HG02884 (cell line): ENCODE measurements around the gene CREG2.

ENCODE experiments used
- ATAC-seq: cut with Tn5 transposase; IDR thresholded peaks from one replicate; pipeline ENCODE4 v1.9.1; 2021; ENCODE audit warnings: mild to moderate bottlenecking, moderate library complexity; ENCODE audit not compliant: unreplicated experiment

Gene CREG2, protein sequence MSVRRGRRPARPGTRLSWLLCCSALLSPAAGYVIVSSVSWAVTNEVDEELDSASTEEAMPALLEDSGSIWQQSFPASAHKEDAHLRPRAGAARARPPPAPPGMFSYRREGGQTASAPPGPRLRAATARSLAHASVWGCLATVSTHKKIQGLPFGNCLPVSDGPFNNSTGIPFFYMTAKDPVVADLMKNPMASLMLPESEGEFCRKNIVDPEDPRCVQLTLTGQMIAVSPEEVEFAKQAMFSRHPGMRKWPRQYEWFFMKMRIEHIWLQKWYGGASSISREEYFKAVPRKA

DNA sequence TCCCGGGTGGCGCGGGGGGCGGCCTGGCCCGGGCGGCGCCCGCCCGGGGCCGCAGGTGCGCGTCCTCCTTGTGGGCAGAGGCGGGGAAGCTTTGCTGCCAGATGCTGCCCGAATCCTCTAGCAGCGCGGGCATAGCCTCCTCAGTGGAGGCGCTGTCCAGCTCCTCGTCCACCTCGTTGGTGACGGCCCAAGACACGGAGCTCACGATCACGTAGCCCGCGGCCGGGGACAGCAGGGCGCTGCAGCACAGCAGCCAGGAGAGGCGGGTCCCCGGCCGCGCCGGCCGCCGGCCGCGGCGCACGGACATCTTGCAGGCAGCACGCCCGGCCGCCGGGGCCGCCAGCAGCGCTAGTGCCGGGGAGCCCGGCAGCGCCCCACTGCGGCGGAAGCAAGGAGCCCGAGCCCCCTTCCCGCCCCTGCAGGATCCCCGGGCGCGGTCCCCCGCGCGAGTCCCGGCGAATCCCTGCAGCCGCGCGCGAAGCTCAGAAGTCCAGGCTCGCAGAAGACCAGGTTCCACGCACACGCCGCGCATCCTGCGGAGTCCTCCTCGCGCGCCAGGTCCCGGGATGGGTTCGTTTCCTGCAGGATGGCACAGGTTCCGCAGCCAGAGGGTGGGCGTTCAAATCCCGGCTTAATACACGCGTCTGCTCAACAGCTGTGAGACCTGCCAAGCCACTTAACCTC lies at the start of gene CREG2:
Gene CREG2 (minus strand): TSS at position 353 of the 684 bp plus-strand sequence. CDS start 46 bp downstream, at position 307.
- ATAC-seq, result no peak

DNA sequence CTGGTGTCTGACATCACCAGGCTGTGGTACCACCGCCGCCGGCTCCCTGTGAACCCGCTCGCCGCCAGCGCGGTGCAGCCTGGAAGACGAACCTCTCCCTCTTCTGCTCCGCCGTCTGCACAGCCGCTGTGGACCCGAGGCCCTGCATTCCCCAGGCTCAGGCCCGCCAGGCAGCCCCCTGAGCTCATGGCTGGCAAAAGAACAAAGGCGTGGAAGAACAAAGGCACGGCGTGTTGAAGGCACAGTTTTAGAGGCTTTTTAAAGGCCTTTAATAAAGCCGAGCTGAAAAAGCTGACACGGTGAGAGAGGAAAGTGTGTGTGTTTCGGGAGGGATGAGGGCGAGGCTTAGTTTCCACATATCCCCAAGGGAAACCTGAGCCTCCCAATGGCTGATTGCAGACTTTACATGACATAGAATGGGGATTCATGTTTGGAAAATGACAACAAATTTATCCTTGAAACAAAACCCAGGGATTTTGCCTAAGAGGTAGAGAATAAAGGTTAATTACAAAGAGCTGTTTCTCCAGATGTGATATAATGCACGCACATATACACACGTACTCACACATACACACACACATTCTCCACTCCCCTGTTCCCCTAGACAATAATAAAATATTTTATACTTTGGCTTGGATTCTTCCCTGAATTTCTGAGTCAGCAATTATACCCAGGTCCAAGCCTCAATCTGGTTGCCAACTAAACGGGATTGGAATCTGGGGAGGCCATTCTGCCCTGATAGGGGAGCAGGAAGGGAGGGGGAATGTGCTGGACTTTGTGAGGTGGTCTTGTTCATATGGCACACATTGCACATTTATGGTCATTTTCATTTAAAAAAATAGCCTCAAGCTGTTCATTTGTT lies 47.9 kb upstream of the CREG2 start:
- ATAC-seq, result no peak

GRCh38 chr2:101433465-101433864 lies 46.2 kb upstream of the CREG2 start:
- no peak for ATAC-seq

GRCh38 chr2:101432411-101433181 lies 45.3 kb upstream of the CREG2 start:
- no peak for ATAC-seq

GRCh38 chr2:101431486-101431885 lies 44.2 kb upstream of the CREG2 start:
- no peak for ATAC-seq

GRCh38 chr2:101430156-101430555 lies 42.9 kb upstream of the CREG2 start:
- ATAC-seq, result no peak

- no peak for ATAC-seq
Observed at GRCh38 chr2:101429453-101429852, 42.1 kb upstream of the CREG2 start.

- ATAC-seq, result no peak
Observed at GRCh38 chr2:101428422-101429176, 41.3 kb upstream of the CREG2 start.

DNA sequence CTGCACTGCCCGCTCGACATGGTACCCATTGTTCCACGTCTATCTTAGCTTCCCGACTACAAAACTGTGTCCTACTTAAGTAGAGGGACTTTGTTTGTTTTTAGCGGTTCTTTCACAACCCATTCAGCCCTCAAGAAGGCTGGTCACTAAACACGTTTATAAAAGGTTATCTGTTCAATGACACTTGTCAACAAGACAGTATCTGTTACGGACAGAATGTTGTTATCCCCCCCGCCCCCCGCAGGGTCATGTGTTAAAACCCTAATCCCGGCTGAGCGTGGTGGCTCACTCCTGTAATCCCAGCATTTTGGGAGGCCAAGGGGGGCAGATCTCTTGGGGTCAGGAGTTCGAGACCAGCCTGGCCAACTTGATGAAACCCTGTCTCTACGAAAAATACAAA lies 40.4 kb upstream of the CREG2 start:
- no peak for ATAC-seq

DNA sequence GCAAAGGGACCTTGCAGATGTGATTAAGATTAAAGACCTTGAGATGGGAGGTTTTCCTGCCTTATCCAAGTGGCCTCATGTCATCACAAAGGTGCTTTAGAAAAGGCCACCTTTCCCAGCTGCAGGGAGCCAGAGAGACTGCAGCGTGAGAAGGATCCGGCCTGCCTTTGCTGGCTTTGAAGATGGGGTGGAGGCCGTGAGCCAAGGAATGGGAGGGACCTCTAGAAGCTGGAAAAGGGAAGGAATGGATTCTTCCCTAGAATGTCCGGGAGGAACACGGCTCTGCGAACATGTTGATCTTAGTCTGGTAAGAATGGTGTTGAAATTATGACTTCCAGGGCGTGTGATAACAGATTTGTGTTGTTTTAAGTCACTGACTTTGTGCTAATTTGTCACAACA lies 39.9 kb upstream of the CREG2 start:
- no peak for ATAC-seq

GRCh38 chr2:101426822-101427221 lies 39.5 kb upstream of the CREG2 start:
- ATAC-seq, result no peak

DNA sequence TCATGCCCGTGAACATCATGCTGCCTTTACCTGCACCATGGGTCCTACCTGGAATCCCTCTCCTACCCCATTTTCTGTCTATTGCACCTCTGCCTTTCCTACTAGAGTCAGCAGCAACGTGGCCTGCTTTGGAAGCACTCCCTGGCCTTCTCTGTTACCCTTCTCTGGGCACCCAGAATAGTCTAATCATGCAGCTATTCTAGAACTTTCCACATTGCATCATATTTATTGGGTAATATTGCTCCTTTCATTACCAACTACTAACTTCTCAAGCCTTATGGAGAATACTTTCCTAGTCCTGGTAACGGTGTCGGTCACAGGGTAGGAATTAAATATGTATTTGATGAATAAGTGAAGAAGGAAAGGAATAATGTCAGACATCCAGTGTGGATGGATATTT lies 33.3 kb upstream of the CREG2 start:
- ATAC-seq, result no peak

- no peak for ATAC-seq
Observed at GRCh38 chr2:101419096-101419663, 31.9 kb upstream of the CREG2 start.

DNA sequence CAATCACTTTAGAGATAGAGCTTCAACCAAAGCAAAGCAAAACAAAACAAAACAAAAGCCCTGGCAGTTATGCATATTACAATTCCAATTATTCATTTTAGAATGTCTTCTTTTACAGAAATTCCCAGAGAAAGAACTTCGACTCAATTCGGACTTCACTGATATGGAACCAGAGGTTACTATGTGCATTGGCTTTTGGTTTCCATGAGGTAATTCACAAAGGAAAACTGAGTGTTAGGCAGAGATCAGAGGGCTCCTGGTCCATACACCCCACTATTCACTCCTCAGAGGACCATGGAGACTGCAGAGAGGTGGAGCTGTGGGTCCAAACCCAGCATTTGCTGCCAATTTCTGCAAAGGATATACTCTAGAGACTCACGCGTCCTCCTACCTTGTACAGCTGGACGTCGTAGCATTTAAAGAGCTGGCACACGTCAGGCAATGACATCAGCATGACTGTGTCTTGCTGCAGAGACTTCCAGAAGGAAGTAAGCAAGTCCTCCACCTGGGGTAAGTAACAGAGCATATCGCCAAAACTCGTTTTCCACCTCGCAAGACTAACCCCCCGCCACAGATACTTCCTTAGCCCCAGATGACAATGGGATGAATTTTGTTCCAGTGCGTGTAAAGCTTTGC lies 31.3 kb upstream of the CREG2 start:
- ATAC-seq, result no peak

- no peak for ATAC-seq
Observed at GRCh38 chr2:101416609-101417008, 29.3 kb upstream of the CREG2 start.

GRCh38 chr2:101415884-101416283 lies 28.6 kb upstream of the CREG2 start:
- no peak for ATAC-seq

DNA sequence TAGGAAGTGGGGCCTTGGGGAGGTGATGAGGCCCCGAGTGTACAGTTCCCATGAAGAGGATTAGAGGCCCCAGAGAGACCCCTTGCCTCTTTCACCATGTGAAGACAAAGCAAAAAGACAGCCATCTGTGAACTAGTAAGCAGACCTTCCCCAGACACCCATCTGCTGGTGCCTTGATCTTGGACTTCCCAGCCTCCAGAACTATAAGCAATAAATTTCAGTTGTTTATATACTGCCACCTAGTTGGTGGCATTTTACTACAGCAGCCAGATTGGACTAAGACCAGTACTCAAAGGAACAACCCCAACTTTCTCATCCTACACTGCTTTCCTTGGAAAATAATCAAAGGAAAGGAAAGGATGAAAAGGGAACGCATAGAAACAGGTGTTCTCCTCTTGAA lies 27.9 kb upstream of the CREG2 start:
- ATAC-seq, result no peak

DNA sequence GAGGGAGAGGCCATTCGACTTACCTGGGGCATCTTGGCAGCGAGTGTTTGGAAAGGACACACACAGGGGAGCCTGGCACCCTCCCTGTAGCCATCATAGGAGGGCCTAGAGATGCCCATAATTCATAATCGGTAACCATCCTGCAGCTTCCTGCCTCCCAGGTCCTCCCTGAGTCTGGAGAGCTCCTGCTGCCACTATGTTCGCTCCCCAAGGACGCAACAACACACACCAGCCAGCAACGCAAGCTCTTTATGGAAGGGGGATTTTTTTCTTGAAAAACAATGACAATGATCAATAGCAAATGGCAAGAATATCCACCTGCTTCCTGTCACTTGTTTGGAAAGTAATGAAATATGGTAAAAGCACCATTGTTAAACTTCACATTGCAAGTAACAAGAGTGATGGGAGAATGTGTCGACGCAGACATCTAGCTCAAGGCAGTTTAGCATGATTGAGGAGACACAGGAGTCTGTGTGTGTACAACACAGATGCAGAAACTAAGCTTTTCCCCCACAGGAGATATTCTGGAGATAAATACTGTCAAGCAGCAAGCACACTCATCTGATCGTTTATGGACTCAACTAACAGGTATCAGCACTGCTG lies 24.9 kb upstream of the CREG2 start:
- ATAC-seq, result no peak

- no peak for ATAC-seq
Observed at GRCh38 chr2:101410746-101411145, 23.4 kb upstream of the CREG2 start.
